Trophoblast cell (in vitro differentiated cells and primary cell): ENCODE results near the gene ZFYVE28.

Experiments used
- DNase-seq, 2 donors: peaks; one replicate each; pipeline ENCODE4 v3.0.0-alpha.2; 2016
- H2AFZ ChIP-seq: 2 replicates; pipeline ENCODE4 v1.6.1; 2013; ENCODE audit warnings: low read length, moderate library complexity, mild to moderate bottlenecking; ENCODE audit not compliant: insufficient read depth, poor library complexity
- H2AK5ac ChIP-seq: 2 replicates; pipeline ENCODE4 v1.6.1; 2013; ENCODE audit warnings: mild to moderate bottlenecking, low read length
- H2BK120ac ChIP-seq: 2 replicates; pipeline ENCODE4 v1.6.1; 2013; ENCODE audit warnings: low read length, mild to moderate bottlenecking, moderate library complexity; ENCODE audit not compliant: insufficient read depth, poor library complexity
- H2BK12ac ChIP-seq: 2 replicates; pipeline ENCODE4 v1.6.1; 2013; ENCODE audit warnings: mild to moderate bottlenecking, low read length, moderate library complexity
- H2BK5ac ChIP-seq: 2 replicates; pipeline ENCODE4 v1.6.1; 2013; ENCODE audit warnings: low read length, low read depth, moderate library complexity, mild to moderate bottlenecking; ENCODE audit not compliant: poor library complexity
- H3K14ac ChIP-seq: 2 replicates; pipeline ENCODE4 v1.6.1; 2013; ENCODE audit warnings: mild to moderate bottlenecking, low read length
- H3K18ac ChIP-seq: 2 replicates; pipeline ENCODE4 v1.6.1; 2013; ENCODE audit warnings: mild to moderate bottlenecking, low read length
- H3K23ac ChIP-seq: 2 replicates; pipeline ENCODE4 v1.6.1; 2013; ENCODE audit warnings: low read length
- H3K27ac ChIP-seq: 2 replicates; pipeline ENCODE4 v1.5.1; 2013; ENCODE audit warnings: low read depth, mild to moderate bottlenecking, inconsistent platforms, low read length, moderate library complexity
- H3K27me3 ChIP-seq: 2 replicates; pipeline ENCODE4 v1.6.1; 2013; ENCODE audit warnings: inconsistent platforms, mild to moderate bottlenecking, low read length, moderate library complexity; ENCODE audit not compliant: insufficient read depth
- H3K36me3 ChIP-seq, 2 experiments: 1 replicate in 1 of 2; 2 replicates in 1 of 2; pipeline ENCODE4 v1.6.1; 2013; ENCODE audit warnings: low read length in 2 of 2, mild to moderate bottlenecking in 2 of 2, moderate library complexity in 1 of 2; ENCODE audit not compliant: insufficient read depth in 2 of 2, control insufficient read depth in 1 of 2
- H3K4ac ChIP-seq: 2 replicates; pipeline ENCODE4 v1.6.1; 2013; ENCODE audit warnings: low read depth, mild to moderate bottlenecking, low read length, moderate library complexity
- H3K4me1 ChIP-seq, 2 experiments: 1 replicate in 1 of 2; 2 replicates in 1 of 2; pipeline ENCODE4 v1.6.1; 2013; ENCODE audit warnings: low read length in 2 of 2, mild to moderate bottlenecking in 2 of 2, moderate library complexity in 1 of 2; ENCODE audit not compliant: insufficient read depth in 2 of 2, control insufficient read depth in 1 of 2
- H3K4me2 ChIP-seq: 2 replicates; pipeline ENCODE4 v1.6.1; 2013; ENCODE audit warnings: inconsistent platforms, mild to moderate bottlenecking, low read length, moderate library complexity
- H3K4me3 ChIP-seq: 2 replicates; pipeline ENCODE4 v1.5.1; 2013; ENCODE audit warnings: mild to moderate bottlenecking, low read depth, low read length, inconsistent platforms
- H3K79me1 ChIP-seq: one replicate; pipeline ENCODE4 v1.6.1; 2013; ENCODE audit warnings: low read length
- H3K79me2 ChIP-seq: 2 replicates; pipeline ENCODE4 v1.6.1; 2013; ENCODE audit warnings: low read length, mild to moderate bottlenecking; ENCODE audit not compliant: control insufficient read depth, insufficient read depth, poor library complexity
- H3K9ac ChIP-seq: 2 replicates; pipeline ENCODE4 v1.6.1; 2013; ENCODE audit warnings: mild to moderate bottlenecking, low read length
- H3K9me3 ChIP-seq: 2 replicates; pipeline ENCODE4 v1.6.1; 2013; ENCODE audit warnings: low read depth, mild to moderate bottlenecking, control low read depth, inconsistent platforms, low read length; ENCODE audit not compliant: insufficient read depth
- H4K12ac ChIP-seq: 2 replicates; pipeline ENCODE4 v1.6.1; 2013; ENCODE audit warnings: low read depth, mild to moderate bottlenecking, low read length, moderate library complexity
- H4K8ac ChIP-seq: 2 replicates; pipeline ENCODE4 v1.6.1; 2013; ENCODE audit warnings: low read depth, mild to moderate bottlenecking, low read length, moderate library complexity
- H4K91ac ChIP-seq: one replicate; pipeline ENCODE4 v1.6.1; 2013; ENCODE audit warnings: low read depth, mild to moderate bottlenecking, low read length, moderate library complexity
- WGBS: extraction: QIAGEN DNeasy Blood & Tissue Kit; methylation state at CpG from one replicate; pipeline ENCODE4 v1.1.7; 2013; ENCODE audit warnings: missing lambda C conversion rate; ENCODE audit not compliant: insufficient read length, insufficient coverage; ENCODE audit errors: extremely low coverage; 5-methylcytosine and 5-hydroxymethylcytosine counted together

The ZFYVE28 gene

GRCh38 chr4:2318885-2319284, 99.6 kb downstream of the ZFYVE28 start:
- Histone ChIP-seq H2AK5ac (no peak overlapping the region), H4K91ac (no peak overlapping the region), H2AFZ (no peak overlapping the region), H3K4me3 (no peak overlapping the region), H2BK12ac (no peak overlapping the region), H3K4me2 (no peak overlapping the region), H3K4me1 (no peaks in the 10 kb centered on the region), H3K9me3 (peaks cover 4% of the 10 kb centered on the region), H3K27ac (no peak overlapping the region), H3K4ac (no peak overlapping the region), H3K27me3 (no peaks in the 10 kb centered on the region), H3K79me2 (no peaks in the 10 kb centered on the region), H2BK5ac (no peak overlapping the region), H4K8ac (no peak overlapping the region), H3K79me1 (no peaks in the 10 kb centered on the region), H3K23ac (no peak overlapping the region), H3K9ac (no peak overlapping the region), H3K14ac (no peak overlapping the region), H3K18ac (no peak overlapping the region), H3K36me3 (no peaks in the 10 kb centered on the region), H2BK120ac (no peak overlapping the region), H4K12ac (no peak overlapping the region)
- no peak for DNase-seq
- WGBS = no CpG with 5 or more reads among the region's 10 CpGs

- H2BK12ac ChIP-seq = no peak overlapping the region
- WGBS = no CpG with 5 or more reads among the region's 12 CpGs
- H3K4me2 ChIP-seq = no peak overlapping the region
- H2BK5ac ChIP-seq = no peak overlapping the region
- H3K14ac ChIP-seq = no peak overlapping the region
- no peak overlapping the region for H2BK120ac ChIP-seq
- H3K79me2 ChIP-seq = no peaks in the 10 kb centered on the region
- no peak overlapping the region for H4K8ac ChIP-seq
- no peak overlapping the region for H4K12ac ChIP-seq
- no peaks in the 10 kb centered on the region for H3K4me1 ChIP-seq
- no peak overlapping the region for H3K4ac ChIP-seq
- no peak overlapping the region for H2AK5ac ChIP-seq
- H3K36me3 ChIP-seq = no peaks in the 10 kb centered on the region
- no peak overlapping the region for H2AFZ ChIP-seq
- H3K23ac ChIP-seq = no peak overlapping the region
- no peak for DNase-seq
- H3K27ac ChIP-seq = no peak overlapping the region
- no peak overlapping the region for H3K4me3 ChIP-seq
- no peak overlapping the region for H3K9ac ChIP-seq
- H3K18ac ChIP-seq = no peak overlapping the region
- no peak overlapping the region for H4K91ac ChIP-seq
- H3K9me3 ChIP-seq = peaks cover 4% of the 10 kb centered on the region
- H3K27me3 ChIP-seq = no peaks in the 10 kb centered on the region
- H3K79me1 ChIP-seq = no peaks in the 10 kb centered on the region
Measured at GRCh38 chr4:2318476-2318875, 100.0 kb downstream of the ZFYVE28 start.

- Histone ChIP-seq H2BK5ac (no peak overlapping the region), H3K79me1 (no peaks in the 10 kb centered on the region), H3K14ac (no peak overlapping the region), H3K36me3 (no peaks in the 10 kb centered on the region), H2AFZ (no peak overlapping the region), H3K4me1 (no peaks in the 10 kb centered on the region), H4K91ac (no peak overlapping the region), H3K4me2 (no peak overlapping the region), H4K8ac (no peak overlapping the region), H3K9me3 (no peaks in the 10 kb centered on the region), H4K12ac (no peak overlapping the region), H3K4ac (no peak overlapping the region), H2BK12ac (no peak overlapping the region), H3K18ac (no peak overlapping the region), H2AK5ac (no peak overlapping the region), H2BK120ac (no peak overlapping the region), H3K9ac (no peak overlapping the region), H3K23ac (no peak overlapping the region), H3K4me3 (no peak overlapping the region), H3K79me2 (no peaks in the 10 kb centered on the region), H3K27me3 (no peaks in the 10 kb centered on the region), H3K27ac (no peak overlapping the region)
- no CpG with 5 or more reads among the region's 5 CpGs for WGBS
- peak in 1 of 2 donors; percentile 33 for DNase-seq
Measured at GRCh38 chr4:2313366-2313765, 105.1 kb downstream of the ZFYVE28 start.

GRCh38 chr4:2306773-2307410, 111.6 kb downstream of the ZFYVE28 start:
- Histone ChIP-seq H3K4ac (no peak overlapping the region), H3K27me3 (no peaks in the 10 kb centered on the region), H3K4me2 (no peak overlapping the region), H4K12ac (no peak overlapping the region), H3K23ac (no peak overlapping the region), H3K36me3 (no peaks in the 10 kb centered on the region), H2BK5ac (no peak overlapping the region), H3K9me3 (peaks cover 17% of the 10 kb centered on the region), H2BK12ac (no peak overlapping the region), H3K4me3 (no peak overlapping the region), H3K79me2 (no peaks in the 10 kb centered on the region), H2AK5ac (no peak overlapping the region), H3K14ac (no peak overlapping the region), H3K27ac (no peak overlapping the region), H3K79me1 (no peaks in the 10 kb centered on the region), H3K4me1 (no peaks in the 10 kb centered on the region), H3K18ac (no peak overlapping the region), H3K9ac (no peak overlapping the region), H2BK120ac (no peak overlapping the region), H4K91ac (no peak overlapping the region), H2AFZ (no peak overlapping the region), H4K8ac (no peak overlapping the region)
- WGBS = no CpG with 5 or more reads among the region's 10 CpGs
- no peak for DNase-seq
